Stimulated activated CD8-positive, alpha-beta memory T cell treated with anti-CD3 and anti-CD28 coated beads, Interleukin-7, amount 100 ng/mL, for 24 hours (primary cell): ENCODE results near the gene PSD4.

Experiments used
- DNase-seq: peaks from one replicate; pipeline ENCODE4 v3.0.0-alpha.2; 2020; ENCODE audit warnings: low read depth

PSD4 gene

GRCh38 chr2:113223813-113224212 lies 50.0 kb downstream of the PSD4 start:
- no peak for DNase-seq

GRCh38 chr2:113224647-113225236 lies 51.0 kb downstream of the PSD4 start:
- no peak for DNase-seq

GRCh38 chr2:113225263-113226259 lies 51.8 kb downstream of the PSD4 start:
- no peak for DNase-seq

- no peak for DNase-seq
Observed at GRCh38 chr2:113226462-113226861, 52.7 kb downstream of the PSD4 start.

- DNase-seq = no peak
Observed at GRCh38 chr2:113227290-113227689, 53.5 kb downstream of the PSD4 start.

GRCh38 chr2:113227698-113228097 lies 53.9 kb downstream of the PSD4 start:
- no peak for DNase-seq

- DNase-seq = no peak
Observed at GRCh38 chr2:113228351-113228750, 54.6 kb downstream of the PSD4 start.

- no peak for DNase-seq
Observed at GRCh38 chr2:113228991-113229716, 55.4 kb downstream of the PSD4 start.

- DNase-seq = no peak
Observed at GRCh38 chr2:113229795-113230194, 56.0 kb downstream of the PSD4 start.

- DNase-seq = no peak
Observed at GRCh38 chr2:113230531-113230930, 56.8 kb downstream of the PSD4 start.

GRCh38 chr2:113231064-113231463 lies 57.3 kb downstream of the PSD4 start:
- DNase-seq = no peak

GRCh38 chr2:113232123-113232522 lies 58.4 kb downstream of the PSD4 start:
- no peak for DNase-seq

- no peak for DNase-seq
Observed at GRCh38 chr2:113232740-113233139, 59.0 kb downstream of the PSD4 start.

- no peak for DNase-seq
Observed at GRCh38 chr2:113233593-113234550, 60.1 kb downstream of the PSD4 start.

GRCh38 chr2:113234721-113235346 lies 61.1 kb downstream of the PSD4 start:
- DNase-seq = no peak

- DNase-seq = peak; percentile 39
Observed at GRCh38 chr2:113235347-113236226, 61.8 kb downstream of the PSD4 start.

- DNase-seq = no peak
Observed at GRCh38 chr2:113236367-113237159, 62.8 kb downstream of the PSD4 start.

GRCh38 chr2:113237604-113238160 lies 63.9 kb downstream of the PSD4 start:
- DNase-seq = no peak
